ENCODE data around the gene FAM227A.
"Not testable (repeated sequence)": the region's sequence is repeated elsewhere in the genome, so short reads cannot be mapped to it uniquely, and the experiment has no call there.

FAM227A gene

DNA sequence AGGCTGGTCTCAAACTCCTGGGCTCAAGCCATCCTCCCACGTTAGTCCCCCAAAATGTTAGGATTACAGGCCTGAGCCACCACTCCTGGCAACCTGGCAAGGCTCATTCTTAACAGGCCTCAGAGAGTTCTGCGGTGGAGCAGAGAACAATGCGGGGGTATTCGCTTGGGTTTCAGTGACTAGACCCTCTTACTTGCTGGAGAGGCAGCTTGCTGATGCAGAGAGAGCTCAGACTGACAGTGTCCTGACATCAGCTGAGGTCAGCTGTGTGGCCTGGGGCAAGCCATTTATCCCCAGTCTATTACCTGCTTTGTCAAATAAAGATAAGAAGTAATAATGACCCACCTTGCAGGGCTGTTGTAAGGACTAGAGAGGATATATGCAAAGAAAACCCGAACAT is 46.0 kb downstream of the FAM227A start:
- DNase-seq = no peak

DNA sequence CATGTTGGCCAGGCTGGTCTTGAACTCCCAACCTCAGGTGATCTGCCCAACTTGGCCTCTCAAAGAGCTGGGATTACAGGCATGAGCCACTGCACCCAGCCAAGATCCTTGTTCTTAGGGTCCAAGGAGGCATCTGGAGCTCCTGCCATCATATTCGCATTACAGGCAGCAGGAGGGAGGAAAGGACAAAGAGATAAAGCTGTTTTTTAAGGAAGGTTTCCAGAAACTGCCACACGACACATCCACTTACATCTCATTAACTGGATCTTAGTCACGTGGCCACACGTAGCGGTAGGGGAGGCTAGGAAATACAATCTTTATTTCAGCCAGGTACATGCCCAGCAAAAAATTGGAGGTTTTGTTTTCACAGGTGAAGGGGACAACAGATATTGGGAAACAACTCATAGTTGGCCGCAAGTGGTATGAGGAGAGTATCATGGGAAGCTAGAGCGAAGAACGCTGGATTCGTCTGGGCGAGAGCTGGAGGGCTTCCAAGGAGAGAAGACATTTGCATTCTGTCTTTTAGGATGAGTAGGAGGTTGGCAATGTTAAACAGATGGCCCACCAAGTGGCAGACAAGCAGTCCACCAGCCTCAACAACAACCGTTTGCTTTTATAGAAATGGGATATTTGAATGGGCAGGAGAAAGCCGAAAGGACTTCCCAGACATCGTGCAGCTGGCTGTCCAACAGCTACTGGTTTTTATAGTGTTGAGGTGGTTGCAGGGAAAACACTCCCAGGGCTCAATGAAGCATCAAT is 47.0 kb downstream of the FAM227A start:
- no peak for DNase-seq

- DNase-seq = no peak
These were observed 48.5 kb downstream of the FAM227A start for GRCh38 chr22:38607680-38608079.

- DNase-seq = no peak
These were observed 54.0 kb downstream of the FAM227A start for GRCh38 chr22:38602166-38602565.

DNA sequence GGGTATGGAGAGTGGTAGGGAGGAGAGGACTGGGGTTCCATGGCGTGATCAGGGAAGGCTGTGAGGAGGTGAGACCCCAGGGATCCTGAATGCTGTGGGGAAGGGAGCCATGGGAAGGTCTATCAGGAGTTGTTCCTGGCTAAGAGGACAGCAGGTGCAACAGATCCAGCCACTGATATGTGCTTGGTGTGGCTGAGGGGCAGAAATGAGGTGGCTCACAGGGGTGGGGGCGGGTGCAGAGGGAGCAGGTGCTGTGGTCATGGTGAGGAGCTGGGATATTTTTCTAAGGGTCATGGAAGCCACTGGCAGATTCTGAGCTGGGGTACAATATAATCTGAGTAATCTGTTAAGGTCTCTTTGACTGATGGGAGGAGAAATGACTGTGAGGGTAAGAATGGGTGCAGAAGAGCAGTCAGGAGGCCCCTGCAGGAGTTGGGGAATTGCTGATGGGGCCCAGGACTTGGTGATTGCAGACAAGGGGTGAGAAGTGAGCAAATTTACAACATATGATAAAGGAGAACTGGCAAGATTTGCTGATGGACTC is 54.9 kb downstream of the FAM227A start:
- no peak for DNase-seq

DNA sequence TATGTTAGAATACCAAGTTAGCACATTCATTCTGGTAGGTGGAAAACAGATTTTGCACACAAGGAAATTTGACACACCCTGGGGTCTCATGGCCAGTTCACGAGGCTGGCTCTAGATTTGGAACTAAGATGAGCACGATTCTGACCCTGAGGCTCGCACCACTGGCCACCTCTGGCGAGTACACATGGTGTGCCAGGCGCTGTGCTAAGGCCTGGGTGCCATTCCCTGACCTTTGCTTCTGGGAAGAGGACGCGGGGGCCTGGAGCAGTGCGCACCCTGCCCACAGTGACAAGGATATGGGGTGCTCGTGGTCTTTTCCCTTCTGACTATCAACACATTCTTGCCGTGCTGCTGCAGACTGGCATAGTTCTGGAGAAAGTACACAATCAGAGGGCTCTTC is 56.7 kb downstream of the FAM227A start:
- no peak for DNase-seq

GRCh38 chr22:38582923-38583322 is 73.3 kb downstream of the FAM227A start:
- not testable (repeated sequence) for DNase-seq

- DNase-seq = no peak
These were observed 77.7 kb downstream of the FAM227A start for GRCh38 chr22:38578505-38578904.

DNA sequence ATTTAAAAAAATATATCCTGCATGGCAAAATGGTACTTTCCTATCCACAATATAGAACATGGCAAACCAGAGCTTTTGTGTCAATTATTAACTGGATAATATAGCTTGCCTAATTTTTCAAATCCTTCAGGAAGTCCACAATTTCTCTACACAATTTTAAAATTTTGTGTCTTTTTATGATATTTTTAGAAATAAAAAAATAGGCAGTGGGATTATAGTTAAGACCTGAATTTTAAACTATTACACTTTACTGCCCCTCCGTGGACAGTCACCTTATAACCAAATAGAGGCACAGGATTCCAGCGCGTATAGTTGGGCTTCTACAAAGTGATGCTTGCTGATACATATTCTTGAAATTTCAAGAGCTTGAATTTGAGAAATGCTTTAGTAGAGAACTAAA is 84.1 kb downstream of the FAM227A start:
- peak; percentile 22 for DNase-seq

- DNase-seq = peak; percentile 21
These were observed 85.3 kb downstream of the FAM227A start for GRCh38 chr22:38570779-38571364.

DNA sequence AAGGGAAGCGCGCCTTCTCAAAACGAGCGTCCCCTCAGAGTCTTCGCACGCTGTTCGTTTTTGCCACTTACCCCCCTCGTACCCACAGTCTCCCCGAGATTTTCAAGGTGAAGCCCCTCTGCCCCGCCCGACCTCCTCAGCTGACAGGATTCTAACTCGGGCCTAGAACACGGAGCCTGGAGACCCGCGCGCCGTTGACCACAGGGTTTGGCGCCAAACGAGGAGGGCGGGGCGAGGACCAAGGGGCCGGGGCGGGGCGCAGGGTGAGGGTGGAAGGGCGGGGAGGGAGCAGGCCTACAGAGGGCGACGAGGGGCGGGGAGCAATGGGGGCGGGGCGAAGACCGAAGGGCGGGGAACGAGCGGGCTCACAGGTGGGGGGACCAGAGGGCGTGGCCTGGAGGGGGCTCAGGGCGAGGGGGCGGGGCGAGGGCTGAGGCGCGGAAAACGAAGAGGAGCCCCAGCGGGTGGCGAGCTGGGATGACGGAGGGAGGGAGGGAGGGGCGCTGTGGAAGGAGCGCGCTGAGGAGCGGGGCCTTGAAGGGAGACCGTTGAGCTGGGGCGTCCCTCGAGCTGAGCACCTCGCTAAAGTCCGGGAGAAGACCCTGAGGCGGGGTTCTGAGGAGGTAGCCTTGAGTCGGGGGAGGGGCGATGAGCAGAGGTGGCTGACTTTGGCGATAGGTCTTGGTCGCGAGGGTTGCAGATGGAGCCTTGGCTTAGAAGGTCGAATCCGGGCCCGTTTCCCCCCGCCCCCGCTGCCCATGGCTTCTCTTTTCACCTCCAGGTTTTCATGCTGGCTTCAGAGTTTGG is 86.0 kb downstream of the FAM227A start, which contains the start of gene DMC1:
TSS of gene DMC1 (minus strand) at position 212 of the 807 bp plus-strand sequence. CDS start 1,927 bp downstream, outside the sequence.
- peak; percentile 95 for DNase-seq

DNA sequence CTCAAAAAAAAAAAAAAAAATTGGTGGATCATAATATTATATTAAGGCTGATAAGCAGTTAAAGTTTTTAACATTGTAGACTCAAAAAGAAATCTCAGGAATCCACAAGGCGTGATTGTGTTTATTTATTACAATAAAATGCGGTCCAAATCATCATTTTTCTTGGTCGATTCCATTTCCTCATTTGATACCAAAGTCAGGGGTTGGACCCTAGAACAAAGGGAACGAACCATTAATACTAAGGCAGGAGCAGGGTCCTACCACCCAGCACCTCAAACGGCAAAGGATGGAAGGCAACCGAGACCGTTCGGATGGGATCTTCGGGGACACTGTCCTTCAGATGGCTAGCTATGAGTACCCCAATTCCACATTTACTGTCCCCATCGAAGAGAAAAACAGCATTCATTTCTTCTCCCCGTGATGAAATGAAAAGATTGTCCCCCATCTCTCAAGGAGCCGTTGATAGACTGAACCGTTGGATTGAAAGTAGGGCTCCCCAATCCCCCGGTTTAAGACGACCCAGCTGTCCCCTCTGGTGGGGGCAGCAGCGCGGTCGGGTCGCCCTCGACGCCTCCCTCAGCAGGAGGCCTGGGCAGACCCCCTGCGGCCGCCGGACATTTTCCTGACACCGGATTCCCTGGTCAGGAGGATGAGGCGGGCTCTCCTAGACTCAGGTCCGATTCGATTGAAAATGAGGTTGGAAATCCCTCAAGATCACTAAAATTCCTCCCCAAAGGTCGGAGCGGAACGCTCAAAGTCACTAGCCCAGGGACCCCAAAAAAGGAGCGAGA is 86.8 kb downstream of the FAM227A start:
- DNase-seq = no peak

DNA sequence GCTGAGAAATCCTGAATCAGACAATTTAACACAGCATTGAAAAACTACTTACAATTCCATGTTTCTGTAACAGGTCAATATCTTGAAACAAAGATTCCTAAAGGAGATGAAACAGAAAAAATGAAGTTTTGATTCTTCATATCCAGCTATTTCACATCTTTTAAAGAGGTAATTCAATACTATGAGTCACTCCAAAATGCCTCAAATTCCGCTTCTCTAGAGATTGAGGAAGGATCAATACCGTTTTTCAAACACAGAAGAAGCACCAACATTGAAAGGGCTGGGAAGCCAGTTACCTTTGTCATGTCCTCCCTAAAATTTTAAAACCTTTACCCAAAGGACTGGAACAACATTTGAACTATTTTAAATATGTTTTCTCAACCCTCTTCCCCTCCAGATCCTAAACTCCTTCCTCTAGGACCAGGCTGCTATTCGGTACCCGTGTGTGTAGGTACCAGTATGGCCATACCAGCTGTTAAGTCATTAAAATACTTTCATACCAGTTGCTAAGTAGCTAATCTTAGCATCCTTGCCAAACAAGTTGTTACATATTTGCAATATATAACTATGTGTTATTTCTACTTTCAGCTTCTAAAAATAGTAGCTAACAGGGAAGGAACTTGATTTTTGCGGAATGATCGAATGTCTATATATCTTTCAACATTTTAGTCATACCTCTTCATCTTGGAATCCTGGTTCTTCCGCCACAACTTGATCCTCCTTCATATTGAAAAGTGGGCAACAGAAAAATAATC is 88.5 kb downstream of the FAM227A start:
- no peak for DNase-seq

GRCh38 chr22:38566726-38567504 is 89.3 kb downstream of the FAM227A start:
- no peak for DNase-seq

GRCh38 chr22:38565441-38565840 is 90.8 kb downstream of the FAM227A start:
- DNase-seq = no peak

GRCh38 chr22:38564669-38565068 is 91.5 kb downstream of the FAM227A start:
- no peak for DNase-seq

GRCh38 chr22:38554281-38554680 is 101.9 kb downstream of the FAM227A start:
- no peak for DNase-seq

- DNase-seq = no peak
These were observed 106.9 kb downstream of the FAM227A start for GRCh38 chr22:38549101-38549894.

GRCh38 chr22:38540701-38541100 is 115.5 kb downstream of the FAM227A start:
- DNase-seq = no peak
